GM21360 (cell line): ENCODE data around the gene KCNJ10.
A peak's percentile ranks its signal among the peaks of the same experiment; 100 is the strongest.

ENCODE experiments used
- ATAC-seq: cut with Tn5 transposase; IDR thresholded peaks from one replicate; pipeline ENCODE4 v1.9.1; 2021; ENCODE audit warnings: mild to moderate bottlenecking, moderate library complexity; ENCODE audit not compliant: unreplicated experiment

KCNJ10 gene

GRCh38 chr1:160099716-160100375 lies 29.9 kb upstream of the KCNJ10 start:
- no peak for ATAC-seq

- peak; percentile 82 for ATAC-seq
These were observed 29.0 kb upstream of the KCNJ10 start for GRCh38 chr1:160098852-160099561.

- ATAC-seq, result peak; percentile 41
These were observed 28.2 kb upstream of the KCNJ10 start, which contains the start of gene IGSF8 for GRCh38 chr1:160097911-160098851. Gene IGSF8 (minus strand): TSS chr1:160098619. CDS start chr1:160098472, 147 bp downstream.

- ATAC-seq, result no peak
These were observed 27.4 kb upstream of the KCNJ10 start for GRCh38 chr1:160097151-160097910.

DNA sequence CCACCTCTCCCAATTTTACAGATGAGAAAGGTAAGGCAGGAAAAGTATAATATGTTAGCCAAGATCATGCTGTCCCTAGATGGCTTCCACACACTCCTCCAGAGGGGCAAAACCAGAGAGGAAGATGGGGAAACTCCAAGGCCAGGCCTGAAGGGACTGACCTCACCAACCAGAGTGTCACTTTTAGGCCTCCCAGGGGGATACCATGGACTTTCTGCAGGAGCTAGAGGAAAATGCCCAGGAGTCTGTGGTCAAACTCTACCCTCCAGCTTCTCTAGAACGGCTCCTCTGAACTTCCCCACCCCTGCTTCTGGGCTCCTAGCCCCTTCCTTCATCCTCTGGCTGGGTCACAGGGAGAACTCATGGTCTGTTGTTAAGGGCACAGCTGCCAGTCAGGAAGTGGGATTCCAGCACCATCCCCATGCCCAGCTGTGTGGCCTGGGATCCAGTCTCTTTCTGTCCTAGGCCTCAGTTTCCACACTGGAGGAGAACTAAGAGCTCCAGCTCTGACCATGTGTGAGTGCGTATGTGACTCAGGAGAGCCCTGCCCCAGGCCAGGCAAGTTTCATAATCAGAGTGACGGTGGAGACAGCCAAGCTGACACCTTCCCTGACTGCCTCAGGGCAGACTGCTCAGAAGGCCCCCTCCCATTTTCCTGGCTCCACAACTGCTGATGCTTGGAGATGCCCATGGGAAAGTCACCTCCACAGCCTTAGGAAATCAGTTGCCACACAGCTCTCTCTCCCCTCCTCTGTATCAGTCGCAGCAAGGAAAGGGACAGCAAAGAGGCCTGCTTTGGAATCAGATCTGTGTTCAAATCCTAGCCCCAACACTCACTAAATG lies 26.5 kb upstream of the KCNJ10 start:
- no peak for ATAC-seq

- ATAC-seq, result no peak
These were observed 25.6 kb upstream of the KCNJ10 start for GRCh38 chr1:160095382-160096105.

DNA sequence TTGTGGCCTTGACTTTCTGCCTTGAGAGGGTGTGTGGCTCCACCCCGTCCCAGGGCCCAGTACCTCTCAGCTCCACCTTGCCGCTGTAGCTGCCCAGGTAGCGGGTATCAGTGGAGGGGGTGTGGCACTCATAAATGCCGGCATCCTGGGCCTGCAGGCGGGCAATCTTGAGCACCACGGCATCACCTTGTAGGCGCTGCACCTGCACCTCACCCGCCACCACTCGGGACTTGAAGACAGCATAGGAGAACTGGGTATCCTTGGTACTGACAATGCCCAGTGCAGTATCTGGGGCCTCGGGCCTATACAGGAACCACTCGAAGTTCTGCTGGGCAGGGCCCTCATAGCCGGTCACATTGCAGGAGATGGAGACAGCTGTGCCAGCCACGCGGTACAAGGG lies 24.8 kb upstream of the KCNJ10 start:
- no peak for ATAC-seq

DNA sequence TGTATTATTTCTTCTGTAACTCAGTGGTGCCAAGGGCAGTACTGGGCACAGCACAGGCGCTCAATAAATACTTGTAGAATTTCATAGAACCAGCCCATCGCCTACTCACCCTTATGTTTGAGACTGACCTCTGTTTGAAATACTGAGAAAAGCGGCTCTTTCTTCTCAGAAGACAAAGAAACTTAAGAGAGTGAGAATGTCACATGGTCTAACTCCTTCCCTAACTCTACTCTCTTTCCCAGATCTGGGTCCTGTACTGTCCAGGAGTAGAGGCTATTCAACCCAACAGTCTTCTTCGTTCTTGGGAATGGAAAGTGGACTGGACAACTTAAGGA lies 24.3 kb upstream of the KCNJ10 start:
- ATAC-seq, result no peak

GRCh38 chr1:160093624-160094290 lies 23.8 kb upstream of the KCNJ10 start:
- no peak for ATAC-seq

- no peak for ATAC-seq
These were observed 23.1 kb upstream of the KCNJ10 start for GRCh38 chr1:160093069-160093395.

DNA sequence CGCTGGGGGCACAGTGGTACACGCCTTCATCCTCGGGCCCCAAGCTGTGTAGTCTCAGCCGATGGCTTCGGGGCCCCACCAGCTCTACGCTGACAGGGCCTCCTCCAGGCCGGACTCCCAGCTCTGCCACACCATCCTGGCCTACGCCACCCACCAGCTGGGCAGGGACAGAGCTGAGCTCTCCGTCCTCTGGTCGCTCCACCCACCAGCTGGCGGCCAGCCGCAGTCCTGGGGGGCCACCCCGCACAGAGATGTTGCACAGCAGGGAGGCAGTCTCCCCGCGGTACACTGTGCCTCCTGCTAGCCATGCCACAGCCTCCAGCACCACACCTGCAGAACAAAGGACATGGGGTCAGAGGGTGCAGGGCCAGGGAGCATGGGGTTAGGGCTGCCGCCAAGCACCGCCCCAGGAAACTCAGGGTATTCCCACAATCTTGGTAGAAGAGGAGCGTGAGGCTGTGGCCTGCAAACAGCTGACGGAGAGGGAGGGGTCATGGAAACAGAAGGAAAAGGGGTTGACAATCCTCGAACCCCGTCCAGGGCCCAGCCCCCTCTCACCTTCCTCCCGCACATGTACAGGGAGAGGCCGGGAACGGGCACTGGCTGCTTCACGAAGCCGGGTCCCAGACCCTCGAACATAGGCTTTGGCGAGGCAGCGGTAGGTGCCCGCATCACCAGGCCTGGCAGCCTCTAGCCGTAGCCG lies 22.6 kb upstream of the KCNJ10 start:
- no peak for ATAC-seq

GRCh38 chr1:160091666-160092223 lies 21.8 kb upstream of the KCNJ10 start:
- no peak for ATAC-seq

GRCh38 chr1:160090760-160091159 lies 20.8 kb upstream of the KCNJ10 start:
- ATAC-seq, result no peak

DNA sequence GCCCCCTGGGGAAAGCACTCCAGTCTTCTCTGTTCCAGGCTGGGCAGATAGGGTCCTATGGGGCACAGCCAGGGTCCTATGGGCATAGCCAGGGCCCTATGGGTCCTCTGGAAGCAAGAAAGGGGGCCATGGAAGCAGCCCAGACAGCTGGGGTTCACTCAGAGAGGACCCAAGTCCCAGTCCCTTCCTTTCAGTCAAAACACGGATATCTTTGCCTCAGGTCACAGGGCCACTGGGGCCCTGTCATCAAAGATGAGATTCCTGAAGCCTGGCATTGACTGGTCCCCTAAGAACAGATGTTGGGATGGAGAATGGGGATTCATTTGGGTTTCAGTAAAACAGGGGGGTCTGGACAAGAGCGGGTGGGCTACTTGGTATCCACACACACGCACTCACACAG lies 19.9 kb upstream of the KCNJ10 start:
- no peak for ATAC-seq

- ATAC-seq, result no peak
These were observed 17.2 kb upstream of the KCNJ10 start for GRCh38 chr1:160087118-160087662.

GRCh38 chr1:160086456-160086892 lies 16.5 kb upstream of the KCNJ10 start:
- ATAC-seq, result no peak

GRCh38 chr1:160085686-160086455 lies 15.9 kb upstream of the KCNJ10 start:
- no peak for ATAC-seq
